Astrocyte (in vitro differentiated cells and primary cell): Measurements from ENCODE around the gene MALAT1. TPM values are rescaled to one million over a fixed set of nuclear protein-coding genes. Genes with fewer than 3 reads are reported as not detected.

ENCODE experiments used
- DNase-seq: peaks from one replicate; pipeline ENCODE4 v3.0.0-alpha.2; 2010; ENCODE audit warnings: low read depth
- FAIRE-seq: peaks from 2 replicates; lab custom pipeline; 2011; peaks lifted over from hg19 to GRCh38; lab: Jason Lieb, UNC
- H2AFZ ChIP-seq: 2 replicates; pipeline ENCODE4 v1.6.0; 2012; ENCODE audit warnings: low read depth, low read length, inconsistent platforms
- H3K27ac ChIP-seq: 2 replicates; pipeline ENCODE4 v1.5.1; 2011; ENCODE audit warnings: low read depth, low read length, inconsistent platforms
- H3K27me3 ChIP-seq: 2 replicates; pipeline ENCODE4 v1.6.0; 2011; ENCODE audit warnings: low read length, inconsistent platforms; ENCODE audit not compliant: insufficient read depth
- H3K36me3 ChIP-seq: 2 replicates; pipeline ENCODE4 v1.5.1; 2011; ENCODE audit warnings: low read length, inconsistent platforms; ENCODE audit not compliant: insufficient read depth
- H3K4me1 ChIP-seq: 2 replicates; pipeline ENCODE4 v1.5.1; 2011; ENCODE audit warnings: low read length, inconsistent platforms; ENCODE audit not compliant: insufficient read depth
- H3K4me2 ChIP-seq: 2 replicates; pipeline ENCODE4 v1.6.0; 2012; ENCODE audit warnings: low read length, inconsistent platforms
- H3K4me3 ChIP-seq: 2 replicates; pipeline ENCODE4 v1.5.1; 2011; ENCODE audit warnings: low read depth, mild to moderate bottlenecking, low read length, inconsistent platforms; ENCODE audit not compliant: insufficient read depth
- H3K79me2 ChIP-seq: 2 replicates; pipeline ENCODE4 v1.6.0; 2012; ENCODE audit warnings: mild to moderate bottlenecking, low read length, inconsistent platforms; ENCODE audit not compliant: insufficient read depth
- H3K9ac ChIP-seq: 2 replicates; pipeline ENCODE4 v1.6.0; 2012; ENCODE audit warnings: mild to moderate bottlenecking, low read length, inconsistent platforms
- H3K9me3 ChIP-seq: 2 replicates; pipeline ENCODE4 v1.5.1; 2012; ENCODE audit warnings: low read depth, mild to moderate bottlenecking, low read length, inconsistent platforms; ENCODE audit not compliant: insufficient read depth
- H4K20me1 ChIP-seq: 2 replicates; pipeline ENCODE4 v1.6.0; 2012; ENCODE audit warnings: low read length, inconsistent platforms; ENCODE audit not compliant: insufficient read depth
- H3K27ac Mint-ChIP-seq: one replicate; pipeline ENCODE4 v1.8.0; 2021; ENCODE audit warnings: mild to moderate bottlenecking, mixed read lengths; ENCODE audit not compliant: unreplicated experiment
- H3K27me3 Mint-ChIP-seq: one replicate; pipeline ENCODE4 v1.8.0; 2021; ENCODE audit warnings: low read depth, mixed read lengths; ENCODE audit not compliant: unreplicated experiment
- H3K36me3 Mint-ChIP-seq: one replicate; pipeline ENCODE4 v1.8.0; 2021; ENCODE audit warnings: low read depth, mixed read lengths; ENCODE audit not compliant: unreplicated experiment
- H3K4me1 Mint-ChIP-seq: one replicate; pipeline ENCODE4 v1.8.0; 2021; ENCODE audit warnings: low read depth, mixed read lengths; ENCODE audit not compliant: unreplicated experiment
- H3K4me3 Mint-ChIP-seq: one replicate; pipeline ENCODE4 v1.8.0; 2021; ENCODE audit warnings: mild to moderate bottlenecking, moderate library complexity, mixed read lengths; ENCODE audit not compliant: unreplicated experiment
- H3K9me3 Mint-ChIP-seq: one replicate; pipeline ENCODE4 v1.8.0; 2021; ENCODE audit warnings: mild to moderate bottlenecking, mixed read lengths; ENCODE audit not compliant: unreplicated experiment
- CTCF ChIP-seq: IDR thresholded peaks from 2 replicates; pipeline ENCODE4 v1.5.1; 2011; ENCODE audit warnings: low read depth, mild to moderate bottlenecking, inconsistent platforms, low read length, moderate library complexity; ENCODE audit not compliant: insufficient read depth
- EZH2 ChIP-seq: IDR thresholded peaks from 2 replicates; pipeline ENCODE4 v1.6.1; 2012; ENCODE audit warnings: mild to moderate bottlenecking, low read length, inconsistent platforms; ENCODE audit not compliant: insufficient read depth
- total RNA-seq: library from RNA; stranded (reverse); gene quantifications from 2 replicates; pipeline ENCODE4 v1.2.1, GENCODE V29; 2021

The MALAT1 gene
- total RNA-seq, 1 donor from 2014 or later = 8,991 TPM

GRCh38 chr11:65489035-65489705 is 9.7 kb upstream of the MALAT1 start:
- Mint-ChIP-seq H3K9me3 (no peaks in the 10 kb centered on the region), H3K4me3 (peak overlapping the region; percentile 80)
- H3K79me2 ChIP-seq = peaks cover 32% of the 10 kb centered on the region

GRCh38 chr11:65489706-65490320 is 9.0 kb upstream of the MALAT1 start:
- H3K4me2 ChIP-seq = peak overlapping the region; percentile 82
- FAIRE-seq (no peak), DNase-seq (peak; percentile 57)
- no peak for TF ChIP-seq EZH2
- no peaks in the 10 kb centered on the region for H3K9me3 Mint-ChIP-seq
- peaks cover 90% of the 10 kb centered on the region for H3K4me1 ChIP-seq
- no peaks in the 10 kb centered on the region for H3K36me3 ChIP-seq
- H3K9ac ChIP-seq = peak overlapping the region; percentile 95
- H3K4me3 Mint-ChIP-seq = peak overlapping the region; percentile 80
- H3K27ac ChIP-seq = peak overlapping the region; percentile 100
- no peaks in the 10 kb centered on the region for H3K27me3 Mint-ChIP-seq
- H4K20me1 ChIP-seq = no peaks in the 10 kb centered on the region
- peaks cover 89% of the 10 kb centered on the region for H3K4me1 Mint-ChIP-seq
- no peaks in the 10 kb centered on the region for H3K27me3 ChIP-seq
- H2AFZ ChIP-seq = no peak overlapping the region
- no peaks in the 10 kb centered on the region for H3K9me3 ChIP-seq
- H3K79me2 ChIP-seq = peaks cover 37% of the 10 kb centered on the region
- peak overlapping the region; percentile 100 for H3K27ac Mint-ChIP-seq
- no peak overlapping the region for H3K4me3 ChIP-seq
- H3K36me3 Mint-ChIP-seq = no peaks in the 10 kb centered on the region

More at GRCh38 chr11:65489035-65489705, 9.7 kb upstream of the MALAT1 start:
- Histone ChIP-seq H3K9ac (peak overlapping the region; percentile 95), H3K27ac (peak overlapping the region; percentile 100), H3K9me3 (no peaks in the 10 kb centered on the region), H4K20me1 (no peaks in the 10 kb centered on the region), H3K36me3 (no peaks in the 10 kb centered on the region), H2AFZ (no peak overlapping the region), H3K27me3 (no peaks in the 10 kb centered on the region), H3K4me3 (no peak overlapping the region), H3K4me2 (peak overlapping the region; percentile 82), H3K4me1 (peaks cover 83% of the 10 kb centered on the region)
- TF ChIP-seq CTCF (no peak), EZH2 (no peak)
- Mint-ChIP-seq H3K4me1 (peaks cover 86% of the 10 kb centered on the region), H3K36me3 (no peaks in the 10 kb centered on the region), H3K27ac (peak overlapping the region; percentile 100), H3K27me3 (no peaks in the 10 kb centered on the region)
- FAIRE-seq (no peak), DNase-seq (peak; percentile 87)

- DNase-seq = no peak
- FAIRE-seq = no peak
- no peaks in the 10 kb centered on the region for H3K27me3 Mint-ChIP-seq
- Histone ChIP-seq H4K20me1 (no peaks in the 10 kb centered on the region), H3K4me3 (peak overlapping the region; percentile 4), H3K9me3 (no peaks in the 10 kb centered on the region), H3K36me3 (no peaks in the 10 kb centered on the region), H3K4me2 (peak overlapping the region; percentile 67), H3K9ac (peak overlapping the region; percentile 95), H3K4me1 (peaks cover 86% of the 10 kb centered on the region), H3K27ac (peak overlapping the region; percentile 100), H2AFZ (no peak overlapping the region), H3K27me3 (no peaks in the 10 kb centered on the region), H3K79me2 (peaks cover 48% of the 10 kb centered on the region)
- H3K27ac Mint-ChIP-seq = peak overlapping the region; percentile 100
- TF ChIP-seq EZH2 = no peak
- TF ChIP-seq CTCF = no peak
- peaks cover 79% of the 10 kb centered on the region for H3K4me1 Mint-ChIP-seq
- peak overlapping the region; percentile 66 for H3K4me3 Mint-ChIP-seq
- H3K9me3 Mint-ChIP-seq = no peaks in the 10 kb centered on the region
- H3K36me3 Mint-ChIP-seq = no peaks in the 10 kb centered on the region
Observed at GRCh38 chr11:65491163-65491465, 7.7 kb upstream of the MALAT1 start.
